ENCODE results near the gene TMEM163.

TMEM163 gene

DNA sequence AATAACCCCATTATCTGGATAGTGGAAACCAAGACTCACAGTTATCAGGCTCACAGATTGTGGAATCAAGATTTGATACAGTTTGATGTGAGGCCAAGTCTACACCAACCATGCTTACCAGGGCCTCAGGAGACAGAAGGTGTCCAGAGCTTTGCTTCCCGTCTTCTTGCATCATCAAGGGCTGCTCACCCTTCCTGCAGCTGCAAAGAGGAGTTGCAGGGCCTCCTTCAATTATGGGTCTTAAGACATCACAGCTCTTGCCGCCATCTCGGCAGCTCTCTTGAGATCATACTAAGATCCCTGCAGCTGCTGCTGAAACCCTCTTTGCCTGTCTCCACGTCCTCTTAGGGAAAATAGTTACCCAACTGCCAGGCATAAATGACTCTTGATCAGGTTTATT lies 288.9 kb downstream of the TMEM163 start:
- DNase-seq (ENCODE audit: low read depth, low spot score) = no peak
- Histone ChIP-seq H3K9me3 (ENCODE audit: control insufficient read depth, insufficient read depth, low read length) (no peaks in the 10 kb centered on the region), H3K27ac (ENCODE audit: low read length) (no peak overlapping the region), H3K36me3 (ENCODE audit: control insufficient read depth, insufficient read depth, low read length) (no peaks in the 10 kb centered on the region), H3K27me3 (ENCODE audit: control insufficient read depth, insufficient read depth, low read length) (peaks cover 2% of the 10 kb centered on the region; the same call in 1 of the 2 replicates), H3K4me3 (ENCODE audit: low read length) (no peak overlapping the region), H3K4me1 (ENCODE audit: control insufficient read depth, insufficient read depth, low read length) (peaks cover 2% of the 10 kb centered on the region; the same call in 1 of the 2 replicates)
- no CpG with 5 or more reads among the region's 4 CpGs for WGBS (ENCODE audit: insufficient coverage, insufficient read length)

DNA sequence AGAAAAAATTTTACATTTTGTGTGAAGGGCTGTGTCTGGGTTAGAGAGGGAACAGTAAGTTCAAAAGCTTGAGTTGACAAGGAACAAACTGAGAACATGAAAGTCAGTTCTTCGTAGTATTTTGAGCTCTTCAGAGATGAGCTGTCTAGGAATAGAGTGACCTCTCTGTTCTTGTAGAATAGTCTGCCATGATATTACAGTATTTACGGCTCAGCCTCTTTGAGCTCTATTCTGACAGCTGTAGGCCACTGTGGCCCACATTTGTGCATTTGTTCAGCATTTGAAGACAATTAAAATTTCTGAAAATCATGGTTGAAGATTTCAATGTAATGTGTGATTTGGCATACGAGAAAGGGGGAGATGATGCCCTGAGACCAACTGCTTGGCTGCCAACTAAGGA lies 292.1 kb downstream of the TMEM163 start:
- no peaks in the 10 kb centered on the region for H3K4me1 ChIP-seq (ENCODE audit: control insufficient read depth, insufficient read depth, low read length)
- no CpG with 5 or more reads among the region's 3 CpGs for WGBS (ENCODE audit: insufficient coverage, insufficient read length)
- no peak overlapping the region for H3K4me3 ChIP-seq (ENCODE audit: low read length)
- H3K36me3 ChIP-seq (ENCODE audit: control insufficient read depth, insufficient read depth, low read length) = no peaks in the 10 kb centered on the region
- no peak overlapping the region for H3K27ac ChIP-seq (ENCODE audit: low read length)
- no peak for DNase-seq (ENCODE audit: low read depth, low spot score)
- no peaks in the 10 kb centered on the region for H3K9me3 ChIP-seq (ENCODE audit: control insufficient read depth, insufficient read depth, low read length)
- peaks cover 2% of the 10 kb centered on the region; the same call in 1 of the 2 replicates for H3K27me3 ChIP-seq (ENCODE audit: control insufficient read depth, insufficient read depth, low read length)

DNA sequence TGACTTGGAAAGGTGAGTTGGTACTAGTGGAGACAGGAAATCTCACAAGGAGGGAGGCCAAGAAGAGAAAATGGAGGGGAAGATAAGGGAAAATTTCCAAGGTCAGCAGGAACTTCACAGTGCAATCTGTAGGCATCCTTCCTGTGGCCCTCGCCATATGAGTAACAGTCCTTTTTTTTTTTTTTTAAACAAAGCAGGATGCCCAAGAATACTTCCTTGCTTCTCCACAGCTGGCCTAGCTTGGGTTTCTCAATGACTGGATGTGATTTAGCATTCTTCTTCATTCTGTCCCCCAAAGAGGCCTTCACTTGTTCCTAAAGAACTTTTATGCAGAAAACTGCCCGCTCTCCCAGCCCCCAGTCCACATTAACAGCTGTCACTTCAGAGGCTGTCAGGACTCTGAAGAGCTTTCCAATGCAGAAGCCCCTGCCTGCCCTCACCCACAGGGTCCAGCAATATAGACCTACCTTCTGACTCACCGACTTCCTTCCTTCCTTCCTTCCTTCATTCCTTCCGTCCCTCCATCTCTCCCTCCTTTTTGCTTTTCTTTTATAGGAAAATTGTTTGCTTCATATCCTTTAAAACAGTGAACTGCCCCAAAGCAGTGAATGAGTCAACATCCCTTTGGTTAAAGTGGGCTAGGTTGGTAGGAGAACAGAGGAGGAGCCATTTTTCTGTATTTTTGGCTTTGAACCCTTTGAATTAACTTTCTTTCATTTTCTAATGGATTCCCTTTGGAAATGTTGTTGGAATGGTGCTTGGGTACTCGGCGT lies 292.9 kb downstream of the TMEM163 start:
- Histone ChIP-seq H3K4me3 (ENCODE audit: low read length) (no peak overlapping the region), H3K4me1 (ENCODE audit: control insufficient read depth, insufficient read depth, low read length) (no peaks in the 10 kb centered on the region), H3K27me3 (ENCODE audit: control insufficient read depth, insufficient read depth, low read length) (peaks cover 2% of the 10 kb centered on the region; the same call in 1 of the 2 replicates), H3K9me3 (ENCODE audit: control insufficient read depth, insufficient read depth, low read length) (no peaks in the 10 kb centered on the region), H3K36me3 (ENCODE audit: control insufficient read depth, insufficient read depth, low read length) (no peaks in the 10 kb centered on the region), H3K27ac (ENCODE audit: low read length) (no peak overlapping the region)
- WGBS (ENCODE audit: insufficient coverage, insufficient read length) = 100% methylated on average over 2 of the region's 6 CpGs
- no peak for DNase-seq (ENCODE audit: low read depth, low spot score)

DNA sequence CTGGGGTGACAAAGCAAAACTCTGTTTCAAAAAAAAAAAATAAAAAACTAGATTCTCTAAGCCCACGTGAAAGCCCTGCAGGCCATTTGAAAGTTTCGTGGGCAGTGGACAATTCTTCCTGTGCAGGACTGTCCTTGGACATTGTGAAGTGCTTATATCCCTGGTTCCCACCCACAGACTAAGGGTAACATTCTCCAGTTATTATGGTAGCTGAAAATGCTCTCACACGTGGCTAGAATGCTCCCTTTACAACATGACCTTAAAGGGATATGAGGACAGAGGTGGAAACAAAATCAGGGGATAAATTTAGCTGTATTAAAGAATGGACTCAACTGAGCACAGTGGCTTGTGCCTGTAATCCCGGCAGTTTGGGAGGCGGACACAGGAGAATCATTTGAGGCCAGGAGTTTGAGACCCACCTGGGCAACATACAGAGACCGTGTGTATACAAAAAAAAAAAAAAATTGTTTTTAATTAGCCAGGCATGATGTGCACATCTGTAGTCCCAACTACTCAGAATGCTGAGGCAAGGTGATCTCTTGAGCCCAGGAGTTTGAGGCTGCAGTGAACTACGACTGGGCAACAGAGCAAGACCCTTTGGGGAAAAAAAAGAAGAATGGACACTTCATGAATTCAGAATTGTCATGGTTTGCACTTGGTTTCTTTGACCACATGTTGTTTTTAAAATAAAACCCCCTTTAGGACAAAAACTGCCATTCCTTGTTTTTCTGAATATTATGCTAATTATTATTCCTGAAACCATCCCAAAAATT lies 297.1 kb downstream of the TMEM163 start:
- no peak overlapping the region for H3K4me3 ChIP-seq (ENCODE audit: low read length)
- H3K4me1 ChIP-seq (ENCODE audit: control insufficient read depth, insufficient read depth, low read length) = no peaks in the 10 kb centered on the region
- H3K36me3 ChIP-seq (ENCODE audit: control insufficient read depth, insufficient read depth, low read length) = no peaks in the 10 kb centered on the region
- H3K27ac ChIP-seq (ENCODE audit: low read length) = no peak overlapping the region
- no peak for DNase-seq (ENCODE audit: low read depth, low spot score)
- H3K9me3 ChIP-seq (ENCODE audit: control insufficient read depth, insufficient read depth, low read length) = no peaks in the 10 kb centered on the region
- no CpG with 5 or more reads among the region's 7 CpGs for WGBS (ENCODE audit: insufficient coverage, insufficient read length)
- no peaks in the 10 kb centered on the region for H3K27me3 ChIP-seq (ENCODE audit: control insufficient read depth, insufficient read depth, low read length)

DNA sequence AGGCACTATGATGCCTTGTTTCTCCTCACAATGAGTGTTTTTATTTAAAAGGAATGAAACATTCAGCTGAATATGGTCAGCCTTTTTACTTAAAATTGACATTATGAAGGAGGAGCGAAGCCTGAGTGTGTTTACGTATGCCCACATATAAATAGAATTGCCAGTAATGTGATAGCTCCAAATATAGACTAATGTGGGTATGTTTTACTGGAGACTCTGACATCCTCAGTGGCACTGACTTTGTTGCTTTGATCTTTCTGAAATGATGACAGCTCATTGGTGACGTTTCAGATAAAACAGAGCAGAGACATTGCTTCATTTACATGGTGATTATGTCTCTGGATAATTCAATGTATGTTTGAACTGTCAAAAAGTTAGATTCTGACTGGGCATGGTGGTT lies 297.9 kb downstream of the TMEM163 start:
- no CpG with 5 or more reads among the region's 3 CpGs for whole genome bisulfite sequencing (ENCODE audit: insufficient coverage, insufficient read length)
- no peaks in the 10 kb centered on the region for H3K9me3 ChIP-seq (ENCODE audit: control insufficient read depth, insufficient read depth, low read length)
- no peak for DNase-seq (ENCODE audit: low read depth, low spot score)
- H3K4me3 ChIP-seq (ENCODE audit: low read length) = no peak overlapping the region
- H3K27ac ChIP-seq (ENCODE audit: low read length) = no peak overlapping the region
- no peaks in the 10 kb centered on the region for H3K4me1 ChIP-seq (ENCODE audit: control insufficient read depth, insufficient read depth, low read length)
- H3K36me3 ChIP-seq (ENCODE audit: control insufficient read depth, insufficient read depth, low read length) = no peaks in the 10 kb centered on the region
- no peaks in the 10 kb centered on the region for H3K27me3 ChIP-seq (ENCODE audit: control insufficient read depth, insufficient read depth, low read length)

DNA sequence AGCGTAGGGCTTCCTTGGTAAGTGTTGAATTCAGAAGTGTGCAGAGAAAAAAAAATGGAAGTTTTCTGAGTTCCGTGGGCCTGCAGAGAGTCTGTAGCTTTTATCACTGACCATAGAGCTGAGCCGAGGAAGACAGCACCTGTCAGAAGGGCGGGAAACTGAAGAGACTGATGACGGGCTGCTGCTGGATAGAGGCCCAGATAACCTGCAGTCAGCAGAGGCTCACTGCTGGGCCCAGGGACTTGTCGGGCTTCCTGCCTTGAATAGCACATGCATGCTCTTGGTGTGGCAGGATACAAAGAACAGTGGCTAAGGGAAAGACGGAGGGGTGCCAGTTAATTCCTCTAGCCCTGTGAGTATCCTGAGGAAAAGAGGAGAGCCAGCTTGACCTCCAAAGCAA lies 298.5 kb downstream of the TMEM163 start:
- no CpG with 5 or more reads among the region's 7 CpGs for WGBS (ENCODE audit: insufficient coverage, insufficient read length)
- Histone ChIP-seq H3K9me3 (ENCODE audit: control insufficient read depth, insufficient read depth, low read length) (no peaks in the 10 kb centered on the region), H3K27ac (ENCODE audit: low read length) (no peak overlapping the region), H3K4me3 (ENCODE audit: low read length) (no peak overlapping the region), H3K4me1 (ENCODE audit: control insufficient read depth, insufficient read depth, low read length) (no peaks in the 10 kb centered on the region), H3K36me3 (ENCODE audit: control insufficient read depth, insufficient read depth, low read length) (no peaks in the 10 kb centered on the region), H3K27me3 (ENCODE audit: control insufficient read depth, insufficient read depth, low read length) (no peaks in the 10 kb centered on the region)
- no peak for DNase-seq (ENCODE audit: low read depth, low spot score)

DNA sequence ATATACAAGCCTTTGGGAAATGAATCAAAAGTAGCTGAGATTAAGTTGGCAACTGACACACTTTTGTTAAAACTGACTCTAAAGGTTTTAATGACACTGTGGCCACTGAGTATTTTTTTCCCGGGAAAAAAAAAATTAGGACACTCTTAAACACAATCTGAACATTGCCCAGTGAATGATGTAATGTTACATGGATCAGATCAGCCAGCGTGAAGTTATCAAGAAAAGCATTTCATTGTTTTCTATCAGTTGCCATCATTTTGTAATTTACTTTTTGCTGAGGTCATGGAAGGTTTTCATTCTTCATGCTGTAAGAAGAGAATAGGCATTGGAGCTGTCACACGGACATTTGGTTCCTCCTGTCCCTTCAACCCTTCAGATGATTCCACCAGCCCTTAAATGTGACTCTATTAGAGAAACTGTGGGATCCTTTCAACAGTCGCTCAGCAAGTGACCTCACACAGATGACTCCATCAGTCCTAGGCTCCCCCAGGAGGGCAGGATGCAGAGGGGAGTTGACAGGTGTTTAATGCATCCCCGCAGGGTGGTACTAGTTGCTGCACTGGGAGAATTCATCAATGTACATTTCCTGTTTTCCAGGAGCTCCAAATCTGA lies 300.7 kb downstream of the TMEM163 start:
- no peak for DNase-seq (ENCODE audit: low read depth, low spot score)
- no CpG with 5 or more reads among the region's 5 CpGs for WGBS (ENCODE audit: insufficient coverage, insufficient read length)
- H3K36me3 ChIP-seq (ENCODE audit: control insufficient read depth, insufficient read depth, low read length) = no peaks in the 10 kb centered on the region

DNA sequence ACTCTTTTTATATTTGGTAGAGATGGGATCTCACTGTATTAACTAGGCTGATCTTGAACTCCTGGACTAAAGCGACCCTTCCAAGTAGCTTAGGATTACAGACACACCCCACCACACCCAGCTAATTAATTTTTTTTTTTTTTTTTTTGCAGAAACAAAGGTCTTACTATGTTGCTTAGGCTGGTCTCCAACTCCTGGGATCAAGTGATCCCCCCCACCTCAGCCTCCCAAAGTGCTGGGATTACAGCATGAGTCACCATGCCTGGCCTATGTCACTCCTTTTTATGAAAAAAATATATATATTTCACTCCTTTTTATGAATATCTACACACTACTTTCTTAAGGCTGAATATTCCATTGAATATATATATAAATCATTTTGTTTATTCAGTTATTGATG lies 302.2 kb downstream of the TMEM163 start:
- WGBS (ENCODE audit: insufficient coverage, insufficient read length) = no CpG with 5 or more reads among the region's 1 CpG
- H3K36me3 ChIP-seq (ENCODE audit: control insufficient read depth, insufficient read depth, low read length) = no peaks in the 10 kb centered on the region
- no peak for DNase-seq (ENCODE audit: low read depth, low spot score)
- H3K4me3 ChIP-seq (ENCODE audit: low read length) = no peak overlapping the region
- no peak overlapping the region for H3K27ac ChIP-seq (ENCODE audit: low read length)
- H3K27me3 ChIP-seq (ENCODE audit: control insufficient read depth, insufficient read depth, low read length) = no peaks in the 10 kb centered on the region
- H3K4me1 ChIP-seq (ENCODE audit: control insufficient read depth, insufficient read depth, low read length) = no peaks in the 10 kb centered on the region
- no peaks in the 10 kb centered on the region for H3K9me3 ChIP-seq (ENCODE audit: control insufficient read depth, insufficient read depth, low read length)

More for the DNA sequence above, 300.7 kb downstream of the TMEM163 start:
- H3K27me3 ChIP-seq (ENCODE audit: control insufficient read depth, insufficient read depth, low read length) = no peaks in the 10 kb centered on the region
- no peaks in the 10 kb centered on the region for H3K4me1 ChIP-seq (ENCODE audit: control insufficient read depth, insufficient read depth, low read length)
- H3K27ac ChIP-seq (ENCODE audit: low read length) = no peak overlapping the region
- no peaks in the 10 kb centered on the region for H3K9me3 ChIP-seq (ENCODE audit: control insufficient read depth, insufficient read depth, low read length)
- H3K4me3 ChIP-seq (ENCODE audit: low read length) = no peak overlapping the region

DNA sequence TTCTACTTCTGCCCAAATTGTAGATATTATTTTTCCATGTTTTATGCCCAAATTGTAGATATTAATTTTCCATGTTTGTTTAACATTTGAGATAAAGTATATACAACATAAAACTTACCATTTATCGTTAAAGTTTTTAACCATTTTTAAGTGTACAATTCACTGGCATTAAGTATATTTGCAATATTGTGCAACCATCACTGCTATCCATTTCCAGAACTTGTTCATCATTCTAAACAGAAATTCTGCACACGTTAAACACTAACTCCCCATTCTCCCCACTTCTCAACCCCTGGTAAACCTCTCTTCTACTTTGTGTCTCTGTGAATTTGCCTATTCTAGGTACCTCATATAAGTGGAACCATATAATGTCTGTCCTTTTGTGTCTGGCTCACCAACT lies 302.8 kb downstream of the TMEM163 start:
- no peak overlapping the region for H3K27ac ChIP-seq (ENCODE audit: low read length)
- no peaks in the 10 kb centered on the region for H3K4me1 ChIP-seq (ENCODE audit: control insufficient read depth, insufficient read depth, low read length)
- DNase-seq (ENCODE audit: low read depth, low spot score) = no peak
- H3K36me3 ChIP-seq (ENCODE audit: control insufficient read depth, insufficient read depth, low read length) = no peaks in the 10 kb centered on the region
- H3K27me3 ChIP-seq (ENCODE audit: control insufficient read depth, insufficient read depth, low read length) = no peaks in the 10 kb centered on the region
- 100% methylated on average over 1 of the region's 2 CpGs for WGBS (ENCODE audit: insufficient coverage, insufficient read length)
- no peak overlapping the region for H3K4me3 ChIP-seq (ENCODE audit: low read length)
- no peaks in the 10 kb centered on the region for H3K9me3 ChIP-seq (ENCODE audit: control insufficient read depth, insufficient read depth, low read length)

DNA sequence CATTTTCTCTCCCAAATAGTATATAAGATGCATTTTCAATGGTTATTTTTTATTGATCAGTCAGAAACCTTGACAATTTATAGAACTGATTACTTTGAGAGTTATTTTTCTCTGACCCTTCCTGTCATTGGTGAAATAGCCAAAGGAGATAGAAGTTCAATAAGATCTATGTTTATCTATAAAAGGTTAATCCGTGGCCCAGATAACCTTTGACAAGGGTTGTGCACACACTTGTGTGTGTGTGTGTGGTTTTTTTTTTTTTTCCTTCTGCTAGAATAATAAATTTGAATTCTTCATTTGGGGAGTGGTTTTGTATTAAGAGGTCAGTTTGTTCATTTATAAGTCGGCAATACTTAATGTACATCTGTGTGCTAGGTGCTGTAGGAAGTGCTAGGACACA lies 304.9 kb downstream of the TMEM163 start:
- no peaks in the 10 kb centered on the region for H3K36me3 ChIP-seq (ENCODE audit: control insufficient read depth, insufficient read depth, low read length)
- no peaks in the 10 kb centered on the region for H3K27me3 ChIP-seq (ENCODE audit: control insufficient read depth, insufficient read depth, low read length)
- H3K27ac ChIP-seq (ENCODE audit: low read length) = no peak overlapping the region
- DNase-seq (ENCODE audit: low read depth, low spot score) = no peak
- H3K4me3 ChIP-seq (ENCODE audit: low read length) = no peak overlapping the region
- no peaks in the 10 kb centered on the region for H3K4me1 ChIP-seq (ENCODE audit: control insufficient read depth, insufficient read depth, low read length)
- WGBS (ENCODE audit: insufficient coverage, insufficient read length) = no CpG with 5 or more reads among the region's 2 CpGs
- H3K9me3 ChIP-seq (ENCODE audit: control insufficient read depth, insufficient read depth, low read length) = no peaks in the 10 kb centered on the region

All from iPS DF 6.9 (cell line).